HuH-7.5 (cell line): ENCODE data around the gene PPP1R16B.
A peak's percentile ranks its signal among the peaks of the same experiment; 100 is the strongest.
"Not testable (repeated sequence)": the region's sequence is repeated elsewhere in the genome, so short reads cannot be mapped to it uniquely, and the experiment has no call there.

Experiments
- DNase-seq: peaks from one replicate; pipeline ENCODE4 v3.0.0; 2011; ENCODE audit warnings: low spot score

Gene PPP1R16B

GRCh38 chr20:38791940-38792339 is 13.6 kb upstream of the PPP1R16B start:
- no peak for DNase-seq

- not testable (repeated sequence) for DNase-seq
These were observed 11.4 kb upstream of the PPP1R16B start for GRCh38 chr20:38794057-38794456.

DNA sequence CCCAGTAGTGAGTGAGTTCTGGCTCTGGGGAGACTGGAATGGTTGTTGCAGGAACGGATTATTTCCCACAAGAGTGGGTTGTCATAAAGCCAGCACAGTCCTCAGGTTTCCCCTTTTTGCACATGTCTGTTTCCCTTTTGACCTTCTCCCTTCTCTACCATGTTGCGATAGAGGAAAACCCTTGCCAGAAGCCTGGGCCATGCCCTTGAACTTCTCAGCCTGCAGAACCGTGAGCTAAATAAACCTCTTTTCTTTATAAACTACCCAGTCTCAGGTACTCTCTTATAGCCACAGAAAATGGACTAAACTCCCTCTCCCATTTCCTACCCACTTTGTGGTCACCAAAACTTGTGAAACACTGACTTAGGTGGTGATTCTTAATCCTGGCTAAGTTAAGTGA is 7.2 kb upstream of the PPP1R16B start:
- DNase-seq: no peak

- no peak for DNase-seq
These were observed 6.3 kb upstream of the PPP1R16B start for GRCh38 chr20:38799203-38799602.

- DNase-seq: no peak
These were observed 4.6 kb upstream of the PPP1R16B start for GRCh38 chr20:38800882-38801281.

- no peak for DNase-seq
These were observed 1.3 kb upstream of the PPP1R16B start for GRCh38 chr20:38804221-38804620.

DNA sequence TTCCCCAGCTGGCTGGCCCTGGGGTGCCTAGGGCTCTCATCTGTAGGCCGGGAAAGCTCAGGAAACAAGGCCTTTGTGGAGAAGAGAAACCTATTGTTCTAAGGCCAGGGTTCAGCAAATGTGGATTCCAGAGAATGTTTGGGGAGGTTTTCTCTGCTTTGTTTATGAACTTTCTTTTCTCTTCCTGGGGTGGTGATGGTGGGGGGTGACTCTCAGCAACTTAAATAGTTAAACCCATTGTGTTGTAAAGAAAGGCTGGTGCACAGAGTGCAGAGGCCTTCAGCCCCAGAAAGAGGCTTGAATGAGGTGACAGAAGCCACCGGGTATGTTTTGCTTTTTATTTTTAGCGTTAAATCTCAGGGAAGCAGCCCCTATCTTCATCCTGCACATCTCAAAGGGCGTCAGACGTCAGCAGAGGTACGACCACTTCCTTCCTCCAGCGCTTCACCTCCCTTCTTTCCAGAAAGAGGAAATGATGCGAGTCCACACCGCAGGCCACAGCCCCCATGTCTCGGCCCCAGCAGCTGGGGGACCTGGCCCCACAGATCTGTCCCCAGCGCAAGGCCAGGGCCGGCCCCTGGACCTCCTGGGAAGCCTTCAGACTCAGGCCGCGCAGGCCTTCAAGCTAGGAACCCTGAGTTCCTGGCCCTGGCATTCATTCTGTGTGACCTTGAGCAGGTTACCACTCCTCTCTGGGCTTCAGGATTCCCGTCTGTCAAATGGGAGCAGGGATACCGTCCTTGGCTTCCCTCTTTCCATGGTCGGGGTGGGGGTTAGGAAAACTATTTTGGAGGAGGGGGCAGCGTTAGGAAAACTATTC is 605 bp upstream of the PPP1R16B start:
- DNase-seq: no peak

- peak; percentile 16 for DNase-seq
These were observed 709 bp downstream of the PPP1R16B start for GRCh38 chr20:38805958-38806854.

- no peak for DNase-seq
These were observed 1.6 kb downstream of the PPP1R16B start for GRCh38 chr20:38806855-38807655.

DNA sequence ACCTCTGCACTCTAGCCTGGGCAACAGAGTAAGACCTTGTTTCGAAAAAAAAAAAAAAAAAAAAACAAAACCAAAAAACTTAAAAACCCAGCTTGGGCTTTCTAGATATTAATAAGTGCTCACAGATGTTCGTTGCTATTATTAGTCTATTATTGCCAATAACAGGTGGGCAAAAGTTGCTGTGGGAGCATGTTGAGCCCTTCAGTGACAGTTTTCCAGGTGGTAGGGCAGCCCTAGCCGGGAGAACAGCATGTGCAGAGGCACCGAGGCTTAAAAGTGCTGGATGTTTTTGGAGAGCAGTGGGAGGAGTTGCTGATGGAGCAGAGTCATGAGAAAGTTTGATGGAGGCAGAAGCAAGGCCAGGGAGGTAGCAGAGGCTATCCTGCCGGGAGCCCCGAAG is 4.4 kb downstream of the PPP1R16B start:
- no peak for DNase-seq

GRCh38 chr20:38810926-38811630 is 5.6 kb downstream of the PPP1R16B start:
- DNase-seq: no peak

DNA sequence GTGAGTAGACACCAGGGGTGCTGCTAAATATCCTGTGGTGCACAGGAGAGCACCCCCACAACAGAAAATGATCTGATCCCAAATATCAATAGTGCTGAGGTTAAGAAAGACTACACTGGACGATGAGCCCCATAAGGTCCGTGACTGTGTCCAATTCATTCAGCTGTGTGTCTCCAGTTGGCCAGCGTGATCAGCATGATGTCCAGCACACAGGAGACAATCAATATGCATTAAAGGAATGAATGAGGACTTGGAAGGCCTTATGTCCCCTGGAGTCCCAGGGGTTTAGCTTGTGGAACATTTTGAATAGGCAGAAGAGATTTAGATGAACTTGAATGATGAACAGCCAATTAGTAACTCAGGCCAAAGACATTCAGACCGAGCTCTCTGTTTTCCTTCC is 6.3 kb downstream of the PPP1R16B start:
- no peak for DNase-seq

DNA sequence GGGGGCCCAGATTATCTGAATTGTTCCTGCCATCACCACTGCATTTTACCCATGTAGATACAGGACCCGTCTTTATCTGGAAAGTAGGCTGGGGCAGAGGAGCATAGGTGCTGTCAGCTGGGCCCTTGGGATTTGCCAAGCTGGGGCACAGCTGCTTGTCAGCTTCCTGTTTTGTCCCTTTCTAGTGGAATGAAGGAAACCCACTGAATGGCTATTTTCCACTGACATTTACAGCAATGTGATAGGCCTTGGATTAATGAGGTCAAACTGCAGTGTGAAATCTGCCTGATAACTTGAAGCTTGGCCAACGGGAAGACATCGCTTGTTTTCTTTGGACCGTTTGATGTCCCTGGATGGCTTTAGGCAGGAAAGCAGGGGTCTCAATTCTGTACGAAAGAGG is 6.7 kb downstream of the PPP1R16B start:
- no peak for DNase-seq

- no peak for DNase-seq
These were observed 7.4 kb downstream of the PPP1R16B start for GRCh38 chr20:38812709-38813573.

- not testable (repeated sequence) for DNase-seq
These were observed 8.1 kb downstream of the PPP1R16B start for GRCh38 chr20:38813574-38813962.

DNA sequence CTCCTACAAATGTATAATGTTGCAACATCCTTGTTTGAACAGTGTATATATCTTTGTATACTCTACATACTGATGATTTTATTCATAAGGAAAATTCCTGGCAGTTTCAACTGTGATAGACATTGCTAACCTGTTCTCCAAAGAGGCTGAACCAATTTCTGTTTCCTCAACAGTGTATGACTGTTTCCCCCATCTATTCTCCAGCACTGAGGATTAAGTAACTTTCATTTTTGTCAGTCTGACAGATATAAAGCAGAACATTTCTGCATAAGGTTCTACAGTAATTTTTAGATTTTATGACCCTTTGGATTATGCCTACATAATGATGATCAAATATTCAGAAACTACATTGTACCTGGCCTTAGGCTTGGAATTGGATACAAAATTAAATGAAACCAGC is 9.9 kb downstream of the PPP1R16B start:
- no peak for DNase-seq

DNA sequence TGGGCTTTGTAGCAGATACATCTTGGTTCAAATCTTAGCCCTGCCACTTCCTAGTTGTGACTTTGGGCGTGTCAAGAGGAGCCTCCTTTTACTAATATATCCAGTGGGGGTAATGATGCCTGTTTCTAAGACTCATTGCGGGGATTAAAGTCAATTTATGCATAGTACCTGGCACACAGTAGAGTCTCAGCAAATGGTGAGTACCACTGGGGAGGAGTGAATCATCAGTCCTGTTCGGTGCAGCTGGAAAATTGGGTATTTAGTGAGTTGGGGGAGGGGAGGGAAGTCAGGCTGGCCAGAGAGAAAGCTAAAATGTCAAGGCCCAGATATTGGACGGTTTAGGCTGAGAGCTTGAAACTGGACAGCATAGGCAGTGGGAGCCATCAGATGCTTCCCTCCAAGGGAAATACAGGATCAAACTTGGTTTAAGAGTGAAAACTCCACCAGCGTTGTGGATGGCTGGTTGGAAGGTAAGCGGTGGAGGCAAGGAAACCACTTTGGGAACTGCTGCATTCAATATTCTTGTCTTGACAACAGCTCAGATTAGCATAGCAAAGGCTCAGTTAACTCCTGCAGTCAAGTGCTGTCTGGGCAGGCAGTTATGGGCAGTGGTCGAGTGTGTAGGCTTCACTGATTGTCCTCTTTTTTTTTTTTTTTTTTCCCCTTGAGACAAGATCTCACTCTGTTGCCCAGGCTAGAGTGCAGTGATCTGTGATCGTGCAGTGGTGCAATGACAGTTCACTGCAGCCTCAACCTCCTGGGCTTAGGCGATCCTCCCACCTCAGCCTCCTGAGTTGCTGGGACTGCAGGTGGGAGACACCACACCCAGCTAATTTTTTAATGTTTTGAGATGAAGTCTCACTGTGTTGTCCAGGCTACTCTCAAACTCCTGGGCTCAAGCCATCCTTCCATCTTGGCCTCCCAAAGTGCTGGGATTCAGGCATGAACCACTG is 12.9 kb downstream of the PPP1R16B start:
- DNase-seq: no peak

GRCh38 chr20:38825571-38825900 is 20.0 kb downstream of the PPP1R16B start:
- DNase-seq: no peak

- peak; percentile 36 for DNase-seq
These were observed 20.6 kb downstream of the PPP1R16B start for GRCh38 chr20:38825901-38826625.
